LoVo (cell line): ENCODE results near the gene CIZ1.
"Not testable (repeated sequence)": the region's sequence is repeated elsewhere in the genome, so short reads cannot be mapped to it uniquely, and the experiment has no call there.

Source experiments
- DNase-seq: peaks from one replicate; pipeline ENCODE4 v3.0.0-alpha.2; 2016; ENCODE audit warnings: low spot score

Gene CIZ1

DNA sequence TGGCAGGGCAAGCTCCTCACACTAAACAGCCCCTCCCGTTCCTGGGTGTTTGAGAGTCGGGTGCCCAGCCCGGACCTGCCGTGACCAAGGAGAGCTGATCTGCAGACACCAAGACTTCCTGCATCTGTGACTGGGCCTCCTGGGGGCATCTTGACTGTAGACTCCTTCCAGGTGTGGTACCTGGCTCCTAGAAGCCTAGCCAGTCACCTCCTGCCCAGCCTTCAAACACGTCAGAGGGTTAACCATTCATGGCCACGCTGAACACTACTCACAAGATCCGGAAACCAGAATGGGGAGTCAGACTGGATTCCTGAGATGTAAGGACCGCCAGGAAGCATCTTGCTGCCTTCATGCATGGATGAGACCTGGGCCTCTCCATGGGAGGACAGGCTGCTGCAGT, 45.8 kb downstream of the CIZ1 start:
- no peak for DNase-seq

DNA sequence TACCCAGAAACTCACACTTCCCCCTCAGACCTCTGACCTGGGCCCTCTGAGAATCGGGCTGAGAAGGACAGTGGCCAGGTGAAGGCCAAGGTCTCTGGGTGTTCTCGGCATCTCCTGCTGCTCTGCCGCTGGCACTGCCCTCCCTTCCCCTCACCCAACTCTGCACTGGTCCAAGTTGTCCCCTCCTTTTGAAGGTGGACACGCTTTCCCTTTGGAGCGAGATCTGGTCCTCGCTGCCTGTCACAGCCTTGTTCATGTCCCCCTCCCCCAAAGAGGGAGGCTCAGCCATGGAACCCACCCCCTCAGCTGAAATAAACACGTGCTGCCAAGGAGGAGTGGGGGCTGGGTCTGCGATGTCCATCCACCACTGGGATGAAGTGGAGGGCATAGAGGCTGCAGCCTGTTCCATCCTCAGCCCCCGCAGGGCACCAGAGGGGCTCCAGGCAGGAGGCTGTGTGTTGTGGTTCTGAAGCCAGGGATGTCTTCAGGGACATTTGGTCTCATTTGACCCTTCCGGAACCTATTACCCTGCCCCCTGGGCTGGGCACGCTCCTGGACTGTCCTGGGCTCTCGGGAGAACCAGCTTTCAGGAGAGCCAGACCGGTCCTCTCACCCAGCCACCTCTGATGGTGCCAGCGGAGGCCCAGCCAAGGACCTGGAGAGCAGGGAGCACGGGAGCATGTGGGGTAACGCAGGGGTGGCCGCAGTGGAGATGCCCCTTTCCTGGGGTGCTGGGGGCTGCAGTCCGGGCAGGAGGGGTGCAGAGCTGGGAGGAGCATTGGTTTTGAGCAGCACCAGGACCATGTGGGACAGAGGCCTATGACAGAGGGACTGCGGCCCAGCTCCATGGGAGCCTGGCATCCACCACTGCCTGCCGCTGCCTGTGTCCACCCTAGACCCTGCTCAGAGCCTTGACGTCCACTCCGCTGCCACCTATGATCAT, 46.9 kb downstream of the CIZ1 start:
- DNase-seq, result no peak

DNA sequence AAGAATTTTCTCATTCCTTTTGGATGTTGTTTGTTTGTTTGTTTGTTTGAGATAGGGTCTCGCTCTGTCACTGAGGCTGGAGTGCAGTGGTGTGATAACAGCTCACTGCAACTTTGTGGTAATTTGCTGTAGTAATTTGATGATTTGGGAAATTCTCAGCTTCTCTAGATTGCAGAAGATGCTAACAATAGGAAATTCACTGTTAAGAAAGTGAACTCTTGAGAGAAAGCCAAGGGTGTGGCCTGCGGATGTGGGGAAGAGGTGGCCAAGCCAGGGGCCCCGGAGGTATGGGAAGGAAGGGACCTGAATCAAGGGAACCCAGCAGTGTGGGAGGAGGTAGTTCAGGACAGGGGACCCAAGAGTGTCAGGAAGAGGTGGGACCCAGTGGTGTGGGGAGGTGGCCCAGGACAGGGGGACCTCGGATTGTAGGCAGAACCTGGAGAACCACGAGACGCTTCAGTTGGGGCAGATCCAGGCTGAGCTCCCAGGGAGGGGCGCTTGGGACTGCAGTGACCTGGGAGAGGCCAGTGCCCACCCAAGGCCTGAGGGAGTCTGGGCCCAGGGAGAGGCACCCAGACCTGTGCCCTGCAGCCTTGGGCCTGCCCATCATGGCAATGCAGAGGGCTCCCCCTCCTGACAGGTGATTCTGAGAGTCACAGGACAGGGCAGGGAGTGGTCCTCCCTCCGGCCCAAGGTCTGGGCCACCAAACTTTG, 47.7 kb downstream of the CIZ1 start:
- DNase-seq, result no peak

DNA sequence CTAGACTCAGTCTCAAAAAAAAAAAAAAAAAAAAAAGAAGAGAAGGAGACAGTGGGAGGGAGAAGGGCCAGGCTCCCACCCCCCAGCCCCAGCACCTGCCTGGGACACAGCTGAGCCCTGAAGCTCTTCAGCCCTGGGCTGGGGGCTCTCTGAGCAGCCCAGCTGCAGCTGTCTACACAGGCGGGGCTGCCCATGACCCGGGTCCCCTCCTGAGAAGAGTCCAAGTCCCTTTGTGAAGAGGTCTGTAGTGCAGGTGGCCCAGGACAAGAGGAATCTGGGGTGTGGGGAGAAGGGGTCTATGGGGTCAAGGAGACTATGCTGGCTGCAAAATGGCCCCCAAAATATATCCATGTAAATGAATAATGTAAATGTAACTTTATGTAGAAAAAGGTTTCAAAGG, 48.8 kb downstream of the CIZ1 start:
- DNase-seq, result no peak

DNA sequence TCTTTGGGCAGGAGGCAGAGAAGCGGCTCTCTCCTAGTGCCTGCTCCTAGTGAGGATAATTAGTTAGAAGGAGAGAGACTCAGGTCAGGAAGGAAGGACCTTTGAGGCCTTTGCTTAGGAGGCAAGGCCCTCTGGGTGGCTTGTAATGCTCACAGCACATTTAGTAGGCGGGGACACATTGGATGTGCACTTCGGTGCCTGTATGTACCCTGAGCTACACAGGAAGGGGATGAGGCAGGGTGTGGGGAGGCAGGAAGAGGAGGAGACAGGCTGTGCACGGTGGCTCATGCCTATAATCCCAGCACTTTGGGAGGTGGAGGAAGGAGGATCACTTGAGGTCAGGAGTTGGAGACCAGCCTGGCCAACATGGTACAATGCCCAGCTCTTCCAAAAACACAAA, 49.3 kb downstream of the CIZ1 start:
- no peak for DNase-seq

DNA sequence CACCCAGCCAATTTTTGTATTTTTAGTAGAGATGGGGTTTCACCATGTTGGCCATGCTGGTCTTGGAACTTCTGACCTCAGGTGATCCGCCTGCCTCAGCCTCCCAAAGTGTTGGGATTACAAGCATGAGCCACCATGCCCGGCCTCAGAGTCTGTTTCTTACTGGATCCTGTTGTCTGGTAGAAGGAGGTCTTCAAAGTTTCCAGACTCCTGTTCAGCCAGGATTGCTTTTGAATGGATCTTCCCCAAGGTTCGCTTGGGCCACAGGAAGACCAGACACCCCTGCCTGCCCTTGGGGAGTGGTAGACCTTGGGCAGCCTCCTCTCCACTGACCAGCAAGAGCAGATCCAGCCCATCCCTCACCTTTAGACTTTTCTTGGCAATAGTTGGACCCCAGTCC, 49.8 kb downstream of the CIZ1 start:
- no peak for DNase-seq

DNA sequence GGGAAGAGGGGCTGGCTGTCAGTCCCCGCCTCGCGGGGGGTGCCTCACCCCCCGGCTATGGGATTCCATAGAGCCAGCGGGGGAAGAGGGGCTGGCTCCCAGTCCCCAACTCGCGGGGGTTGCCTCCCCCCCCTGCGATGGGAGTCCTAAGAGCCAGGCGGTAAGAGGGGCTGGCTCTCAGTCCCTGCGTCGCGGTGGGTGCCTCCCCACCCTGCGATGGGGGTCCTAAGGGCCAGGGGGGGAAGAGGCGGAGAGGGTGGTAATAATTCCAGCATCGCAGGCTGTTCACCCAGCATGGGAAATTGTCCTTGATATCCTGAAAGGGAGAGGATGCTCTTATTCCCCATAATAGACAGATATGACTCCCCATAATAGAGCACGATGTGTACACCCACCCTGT, 51.8 kb downstream of the CIZ1 start:
- no peak for DNase-seq

DNA sequence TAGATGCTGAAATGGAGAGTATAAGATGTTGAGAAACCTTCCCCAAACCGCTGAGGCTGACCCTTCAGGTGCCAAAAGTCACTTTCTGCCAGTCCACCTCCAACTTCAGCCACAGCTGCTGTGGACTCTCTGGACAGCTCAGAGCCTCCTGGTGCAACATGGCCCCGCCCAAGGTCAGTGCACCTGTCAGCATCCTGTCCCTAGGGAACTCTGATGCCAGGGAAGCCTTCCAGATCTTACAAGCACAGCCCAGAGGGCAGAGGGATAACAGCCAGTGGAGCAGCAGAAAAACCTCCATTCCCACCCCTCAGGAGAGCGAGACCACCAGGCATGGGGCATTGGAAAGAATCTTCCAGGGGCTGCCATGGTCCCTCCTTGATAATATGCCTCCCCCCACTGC, 53.4 kb downstream of the CIZ1 start:
- DNase-seq, result no peak

DNA sequence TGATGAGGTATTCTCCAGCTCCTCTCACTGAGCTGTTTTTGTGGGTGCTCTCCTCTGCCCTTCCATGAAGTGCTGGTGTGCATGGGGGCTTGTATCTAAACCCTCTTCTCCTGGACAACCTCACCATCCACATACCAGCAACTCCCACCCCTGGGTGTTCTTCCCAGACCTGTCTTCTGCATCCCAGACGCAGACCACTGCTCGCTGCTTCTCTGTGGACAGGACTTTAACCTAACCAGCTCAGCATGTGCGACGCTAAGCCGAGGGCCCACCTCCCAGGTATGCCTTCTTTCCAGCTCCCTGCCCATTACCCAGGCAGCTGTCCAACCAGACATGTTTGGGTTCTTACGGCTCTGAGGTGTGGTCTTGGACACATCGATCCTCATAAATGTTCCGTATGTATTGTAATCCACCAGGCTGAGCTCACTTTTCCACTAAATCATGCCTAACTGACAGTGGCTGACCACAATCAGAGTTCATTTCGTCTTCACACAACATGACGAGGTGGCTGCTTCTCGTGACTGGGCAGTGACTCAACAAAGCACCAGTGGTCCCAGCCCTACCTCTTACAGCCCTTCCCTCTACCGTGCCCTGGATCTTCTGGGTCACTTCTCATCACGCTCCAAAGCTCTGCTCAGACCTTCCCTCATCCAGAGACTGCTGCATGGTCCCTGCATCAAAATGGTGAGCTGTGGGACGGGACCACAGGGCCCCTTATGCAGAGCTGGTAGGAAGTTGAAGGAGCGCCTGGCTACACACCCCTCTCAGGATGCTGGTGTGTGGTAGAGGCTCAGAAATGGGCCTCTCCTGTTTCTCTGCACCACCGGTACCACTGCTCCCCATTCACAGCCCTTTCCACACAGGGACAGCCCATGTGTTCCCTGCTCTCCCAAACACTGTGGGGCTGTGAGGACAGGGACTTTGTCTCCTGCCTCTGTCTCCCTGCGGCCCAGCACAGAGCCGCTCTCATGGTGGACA, 54.3 kb downstream of the CIZ1 start:
- DNase-seq, result peak; percentile 26

DNA sequence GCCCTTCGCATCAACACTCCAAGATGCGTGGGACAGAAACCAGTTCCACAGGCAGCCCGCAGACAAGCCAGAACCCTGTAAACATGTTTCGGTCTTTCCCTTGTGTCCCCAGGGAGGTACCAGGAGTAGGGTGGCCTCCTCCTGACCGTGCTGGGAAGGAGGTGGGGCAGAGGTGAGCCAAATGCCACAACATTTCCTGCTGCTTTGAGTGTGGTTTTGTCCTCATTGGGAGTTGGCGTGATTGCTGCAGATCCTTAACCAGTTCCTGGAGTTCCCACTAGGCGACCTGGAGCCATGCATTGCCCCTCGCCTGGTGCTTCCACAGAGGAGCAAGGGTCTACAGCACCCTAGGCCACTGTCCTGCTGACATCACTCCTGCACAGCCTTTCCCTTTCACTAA, 55.8 kb downstream of the CIZ1 start:
- DNase-seq, result not testable (repeated sequence)

DNA sequence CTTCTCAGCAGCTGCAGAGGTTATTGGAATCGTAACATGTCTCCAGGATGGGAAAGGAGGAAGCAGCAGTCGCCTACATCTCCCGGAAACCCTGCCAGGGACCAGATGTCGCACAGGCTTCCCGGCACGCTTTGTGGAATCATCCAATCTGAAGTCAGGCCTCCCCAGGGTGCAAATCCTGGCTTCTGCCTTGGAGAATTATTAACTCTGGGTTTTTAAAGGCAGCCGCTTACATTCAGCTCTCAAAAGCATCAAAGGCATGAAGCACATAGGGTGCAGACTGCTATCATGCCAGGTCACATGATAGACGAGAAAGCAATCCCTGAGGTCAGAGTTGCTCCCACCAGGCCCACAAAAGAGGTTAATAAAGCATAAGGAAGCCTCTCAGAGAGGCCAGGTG, 59.2 kb downstream of the CIZ1 start:
- not testable (repeated sequence) for DNase-seq

DNA sequence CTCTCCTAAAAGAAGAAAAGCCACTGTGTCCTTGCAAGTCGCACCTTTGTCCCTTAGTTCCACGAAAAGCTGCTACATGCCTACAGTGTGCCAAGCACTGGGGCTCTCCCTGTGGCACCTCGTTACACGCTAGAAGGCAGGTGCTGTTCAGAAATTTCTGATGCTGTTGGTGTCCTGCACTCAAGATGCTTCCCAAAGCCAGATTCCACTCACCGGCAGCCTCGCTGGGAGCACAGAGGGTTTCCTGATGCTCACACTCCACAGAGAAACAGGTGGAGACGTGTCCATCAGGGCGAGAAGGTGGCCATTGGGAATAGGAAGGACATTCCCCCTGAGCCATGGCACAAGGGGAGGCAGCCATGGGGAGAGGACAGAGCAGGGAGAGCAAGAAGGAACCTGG, 60.0 kb downstream of the CIZ1 start:
- DNase-seq, result not testable (repeated sequence)

DNA sequence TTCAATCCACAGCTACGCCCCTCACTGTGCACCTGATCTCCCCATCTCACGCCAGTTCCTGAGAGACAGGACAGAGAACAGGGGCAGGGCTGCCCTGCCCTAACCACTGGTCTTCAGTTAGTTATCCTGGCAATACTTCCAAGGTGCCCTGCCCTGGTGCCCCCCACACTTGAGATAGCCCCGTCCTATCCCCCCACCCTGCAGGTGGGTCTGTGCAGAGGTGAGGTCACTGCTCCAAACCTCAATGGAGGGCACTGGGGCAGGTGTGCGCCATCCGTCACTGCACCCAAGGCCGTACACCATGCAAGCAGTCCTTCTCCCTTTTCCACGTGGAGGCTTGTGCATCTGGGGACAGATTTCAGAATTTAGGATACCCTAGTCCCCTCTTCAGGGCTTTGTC, 60.7 kb downstream of the CIZ1 start:
- DNase-seq, result not testable (repeated sequence)

DNA sequence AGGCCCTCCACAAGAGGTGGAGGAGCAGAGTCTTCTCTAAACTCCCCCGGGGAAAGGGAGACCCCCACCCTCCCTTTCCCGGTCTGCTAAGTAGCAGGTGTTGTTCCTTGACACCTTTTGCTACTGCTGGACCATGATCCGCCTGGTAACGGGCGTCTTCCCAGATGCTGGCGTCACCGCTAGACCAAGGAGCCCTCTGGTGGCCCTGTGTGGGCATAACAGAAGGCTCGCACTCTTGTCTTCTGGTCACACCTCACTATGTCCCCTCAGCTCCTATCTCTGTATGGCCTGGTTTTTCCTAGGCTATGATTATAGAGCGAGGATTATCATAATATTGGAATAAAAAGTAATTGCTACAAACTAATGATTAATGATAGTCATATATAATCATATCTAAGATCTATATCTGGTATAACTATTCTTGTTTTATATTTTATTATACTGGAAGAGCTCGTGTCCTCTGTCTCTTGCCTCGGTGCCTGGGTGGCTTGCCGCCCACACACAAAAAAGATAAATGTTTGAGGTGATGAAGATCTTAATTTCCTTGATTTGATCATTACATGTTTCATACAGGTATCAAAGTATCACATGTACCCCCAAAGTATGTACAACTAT, 61.3 kb downstream of the CIZ1 start:
- DNase-seq, result not testable (repeated sequence)

DNA sequence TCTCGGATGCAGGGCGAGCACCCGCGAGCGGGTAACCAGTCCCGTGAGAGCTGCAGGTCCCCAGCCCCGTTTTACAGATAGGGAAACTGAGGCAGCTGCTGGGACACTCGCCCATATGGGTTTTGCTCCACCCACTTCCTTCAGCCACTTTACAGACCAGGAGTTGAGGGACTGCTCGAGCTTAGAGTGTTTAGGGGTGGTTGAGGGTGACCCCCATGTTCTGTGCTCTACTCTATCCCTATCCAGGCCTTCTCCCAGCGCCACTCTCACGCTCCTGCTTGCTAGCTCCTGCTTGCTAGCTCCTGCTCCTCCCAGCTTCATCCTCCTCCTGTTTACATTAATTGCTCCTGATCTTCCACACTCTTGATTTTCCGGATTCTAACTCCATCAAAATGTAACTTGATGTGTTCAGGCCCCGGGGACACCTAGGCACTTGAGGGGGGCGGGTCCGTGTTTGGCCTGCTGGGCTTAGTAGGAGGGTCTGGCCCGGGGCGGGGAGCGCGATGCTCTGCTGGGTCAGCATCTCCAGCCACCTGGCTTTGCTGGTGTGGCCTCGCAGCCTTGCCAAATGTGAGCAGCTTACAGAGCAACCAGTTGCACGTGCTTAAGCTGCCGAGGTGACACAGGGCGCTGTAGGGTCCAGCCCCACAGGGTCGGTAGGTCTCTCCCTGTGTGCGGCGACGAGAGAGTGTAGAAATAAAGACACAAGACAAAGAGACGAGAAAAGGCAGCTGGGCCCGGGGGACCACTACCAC, 62.4 kb downstream of the CIZ1 start:
- DNase-seq, result no peak

DNA sequence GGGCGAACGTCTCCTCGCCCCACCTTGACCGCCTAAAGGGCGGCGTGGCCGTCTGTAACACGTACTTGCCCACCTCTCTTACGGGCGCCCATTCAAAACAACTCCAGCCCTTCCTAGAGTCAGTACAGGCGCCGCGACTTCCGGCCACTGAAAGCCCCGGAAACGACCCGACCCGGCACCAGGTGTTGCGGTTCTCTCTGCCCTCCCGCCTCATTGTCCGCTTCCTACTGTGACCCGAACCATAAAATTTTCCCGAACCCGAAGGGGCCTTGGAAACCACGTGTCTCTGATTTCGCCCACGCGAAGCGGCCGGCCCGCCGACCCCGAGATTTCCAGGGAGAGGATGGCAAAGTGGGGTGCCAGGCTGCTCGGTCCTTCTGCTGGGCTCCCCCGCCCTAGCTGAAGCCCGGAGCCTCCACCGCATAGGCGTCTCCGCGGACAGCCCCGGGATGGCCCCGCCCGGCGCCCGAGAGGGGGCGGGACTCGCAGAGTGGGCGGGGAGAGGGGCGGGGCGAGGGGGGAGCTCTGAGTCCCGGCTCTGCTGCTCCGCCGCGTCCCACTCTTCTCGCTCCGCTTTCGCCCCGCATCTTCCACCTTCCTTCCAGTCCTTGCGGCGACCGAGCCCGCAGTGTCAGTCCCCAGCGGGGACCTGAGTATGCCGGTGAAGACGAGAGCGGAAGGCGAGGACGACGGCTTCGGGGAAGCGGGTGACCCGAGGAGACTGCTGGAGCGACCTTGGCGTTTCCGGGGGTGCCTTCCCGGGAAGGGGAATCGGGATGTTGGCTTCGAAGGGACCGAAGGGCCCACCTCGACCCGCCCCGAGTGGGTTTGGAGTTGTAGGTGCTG, 63.2 kb downstream of the CIZ1 start:
- peak; percentile 87 for DNase-seq

DNA sequence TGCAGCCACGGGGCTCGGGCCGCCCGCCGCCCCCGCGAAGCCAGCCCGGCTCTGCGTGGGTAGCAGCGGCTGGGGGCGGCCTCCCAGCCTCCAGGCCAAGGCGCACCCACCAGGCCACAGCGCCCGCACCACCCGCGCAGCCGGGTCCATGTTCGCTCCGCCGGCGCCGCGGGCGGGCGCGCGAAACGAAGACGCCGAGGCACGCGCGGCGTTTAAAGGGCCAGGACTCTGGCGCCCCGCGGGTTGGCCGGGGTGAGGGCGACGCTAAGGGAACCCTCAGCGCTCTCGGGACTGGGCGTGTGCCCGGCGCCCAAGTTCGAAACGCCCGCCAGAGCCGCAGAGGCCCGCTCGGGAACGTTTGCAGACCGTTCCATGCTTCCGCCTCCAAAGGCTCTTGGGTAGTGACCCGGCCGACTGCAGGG, 63.8 kb downstream of the CIZ1 start, which contains the start of gene PTGES2:
TSS of gene PTGES2 (minus strand) at position 162 of the 422 bp plus-strand sequence. CDS start at position 150, 12 bp downstream.
- DNase-seq, result peak; percentile 76

DNA sequence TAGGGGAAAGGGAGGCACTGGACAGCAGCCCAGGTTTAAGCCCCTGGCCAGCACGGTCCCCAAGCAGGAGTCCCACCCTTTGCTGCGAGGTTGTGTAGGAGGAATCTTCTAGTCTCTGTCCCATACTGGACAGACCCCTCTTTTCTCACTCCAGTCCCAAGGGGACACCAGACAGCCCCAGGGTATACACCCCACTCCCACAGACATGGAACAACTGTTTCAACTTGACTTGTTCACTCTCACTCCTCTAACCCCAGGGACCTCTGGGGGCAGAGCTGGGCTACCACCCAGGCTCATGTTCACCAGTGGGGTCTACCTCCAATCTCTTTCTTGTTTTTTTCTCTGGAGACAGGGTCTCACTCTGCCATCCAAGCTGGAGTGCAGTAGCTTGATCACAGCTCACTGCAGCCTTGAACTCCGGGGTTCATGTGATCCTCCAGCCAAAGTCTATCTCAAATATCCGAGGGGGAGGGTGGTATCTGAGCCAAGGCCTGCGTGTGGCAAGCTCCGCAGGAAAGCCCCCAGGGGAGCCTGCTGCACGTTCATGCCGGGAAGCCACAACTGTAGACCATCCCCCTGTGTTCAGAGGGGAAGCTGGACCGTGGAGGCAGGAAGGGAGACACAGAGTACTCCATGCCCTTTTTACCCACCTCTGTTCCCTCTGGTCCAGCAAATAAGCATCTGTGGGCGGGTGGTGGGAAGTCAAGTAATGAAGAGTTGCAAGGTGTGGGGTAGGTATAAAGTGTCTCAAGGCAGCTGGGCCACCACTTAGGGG, 65.6 kb downstream of the CIZ1 start:
- no peak for DNase-seq
